Measurements from ENCODE around the gene CCDC86.

GRCh38 chr11:60825790-60826189 is 16.1 kb upstream of the CCDC86 start:
- TF ChIP-seq ESRRG (CRISPR knock-in tag; IDR thresholded peaks at IDR 0.05) (no peak), ZFP3 (CRISPR knock-in tag; IDR thresholded peaks at IDR 0.05) (no peak), PPARA (CRISPR knock-in tag; IDR thresholded peaks at IDR 0.05; ENCODE audit: borderline replicate concordance) (no peak), CREB5 (CRISPR knock-in tag; IDR thresholded peaks at IDR 0.05; ENCODE audit: low read depth) (no peak), RARB (CRISPR knock-in tag; IDR thresholded peaks at IDR 0.05) (no peak), SNAI2 (CRISPR knock-in tag; IDR thresholded peaks at IDR 0.05) (no peak), BACH2 (CRISPR knock-in tag; IDR thresholded peaks at IDR 0.05; ENCODE audit: borderline replicate concordance) (no peak), CSDC2 (CRISPR knock-in tag; IDR thresholded peaks at IDR 0.05) (no peak), TSHZ2 (CRISPR knock-in tag; IDR thresholded peaks at IDR 0.05) (no peak), GLIS3 (CRISPR knock-in tag; IDR thresholded peaks at IDR 0.05) (no peak), TOX (CRISPR knock-in tag; IDR thresholded peaks at IDR 0.05; ENCODE audit: borderline replicate concordance) (no peak), ZC3H10 (CRISPR knock-in tag; IDR thresholded peaks at IDR 0.05) (no peak), ISL1 (CRISPR knock-in tag; IDR thresholded peaks at IDR 0.05) (no peak)
